Measurements from ENCODE around the gene BEAN1. TPM values are rescaled to one million over a fixed set of nuclear protein-coding genes. Genes with fewer than 3 reads are reported as not detected.

Gene BEAN1
- total RNA-seq, 1 experiment from 2014 or later, result 0.61 TPM

GRCh38 chr16:66471716-66472393 lies 44.8 kb downstream of the BEAN1 start:
- no peak overlapping the region for H3K9ac ChIP-seq (ENCODE audit: low read length)
- ATAC-seq (no peak), DNase-seq (ENCODE audit: low read depth, low spot score) (no peak)
- 0 out of 2 replicates have a peak, but pooled peaks cover 4% of the 10 kb centered on the region for H3K27me3 ChIP-seq (ENCODE audit: insufficient read depth, low read length)
- peaks cover 15 to 16% of the 10 kb centered on the region in 2 experiments for H3K4me1 ChIP-seq (ENCODE audit: control insufficient read depth in 1 of 2, insufficient read depth in 2 of 2, low read length in 2 of 2)
- no peaks in the 10 kb centered on the region for H3K9me2 ChIP-seq (ENCODE audit: insufficient read depth)
- no peaks in the 10 kb centered on the region for H4K20me1 ChIP-seq (ENCODE audit: insufficient read depth)
- H3K4me2 ChIP-seq (ENCODE audit: low read length), result no peak overlapping the region
- H3K4me3 ChIP-seq (replicated peaks in 1 of 2; ENCODE audit: low read depth in 1 of 2, low read length in 2 of 2), result no peak overlapping the region
- no peak overlapping the region for H2AFZ ChIP-seq (ENCODE audit: low read depth, low read length, poor library complexity, severe bottlenecking)
- H3K27ac ChIP-seq (ENCODE audit: low read depth, low read length), result no peak overlapping the region
- ChIA-PET RAD21 (ENCODE audit: low non-redundant PET in 1 of 2, low total read pairs in 2 of 2, uncharacterized antibody in 2 of 2, unreplicated experiment in 2 of 2) (interaction anchor here in 1 of 2 experiments (0.9 kb wide), 1 partner anchor 65 kb away, joined by 3 read pairs; no protein-coding TSS in a partner anchor), CTCF (no interaction called here), POLR2A (no interaction called here)
- H3K9me3 ChIP-seq (ENCODE audit: control insufficient read depth in 1 of 2, insufficient read depth in 1 of 2, low read depth in 1 of 2, low read length in 2 of 2), result no peaks in the 10 kb centered on the region
- intact Hi-C loops (cut with micrococcal nuclease), result no loop called here
- no peaks in the 10 kb centered on the region for H3K36me3 ChIP-seq (ENCODE audit: control insufficient read depth in 1 of 2, insufficient read depth in 2 of 2, low read length in 2 of 2)
- TF ChIP-seq RAD21 (IDR thresholded peaks at IDR 0.05; ENCODE audit: low read depth) (peak; percentile 32), EZH2phosphoT487 (IDR thresholded peaks at IDR 0.05; ENCODE audit: borderline replicate concordance) (no peak)
- no peaks in the 10 kb centered on the region for H3K79me2 ChIP-seq (ENCODE audit: insufficient read depth, low read length)
- BruUV-seq (replicated peaks), result no TSS peak

GRCh38 chr16:66473051-66473571 lies 46.0 kb downstream of the BEAN1 start:
- BruUV-seq (replicated peaks), result no TSS peak
- H3K9me2 ChIP-seq (ENCODE audit: insufficient read depth), result no peaks in the 10 kb centered on the region
- H3K4me3 ChIP-seq (replicated peaks in 1 of 2; ENCODE audit: low read depth in 1 of 2, low read length in 2 of 2), result no peak overlapping the region
- ChIA-PET RAD21 (ENCODE audit: low non-redundant PET in 1 of 2, low total read pairs in 2 of 2, uncharacterized antibody in 2 of 2, unreplicated experiment in 2 of 2) (no interaction called here), POLR2A (no interaction called here), CTCF (no interaction called here)
- 0 out of 2 replicates have a peak, but pooled peaks cover 4% of the 10 kb centered on the region for H3K27me3 ChIP-seq (ENCODE audit: insufficient read depth, low read length)
- H3K4me1 ChIP-seq (ENCODE audit: control insufficient read depth in 1 of 2, insufficient read depth in 2 of 2, low read length in 2 of 2), result peaks cover 15 to 16% of the 10 kb centered on the region in 2 experiments
- intact Hi-C loops (cut with micrococcal nuclease), result no loop called here
- H3K9ac ChIP-seq (ENCODE audit: low read length), result no peak overlapping the region
- H4K20me1 ChIP-seq (ENCODE audit: insufficient read depth), result no peaks in the 10 kb centered on the region
- H3K9me3 ChIP-seq (ENCODE audit: control insufficient read depth in 1 of 2, insufficient read depth in 1 of 2, low read depth in 1 of 2, low read length in 2 of 2), result no peaks in the 10 kb centered on the region
- no peaks in the 10 kb centered on the region for H3K36me3 ChIP-seq (ENCODE audit: control insufficient read depth in 1 of 2, insufficient read depth in 2 of 2, low read length in 2 of 2)
- H3K4me2 ChIP-seq (ENCODE audit: low read length), result no peak overlapping the region
- H3K79me2 ChIP-seq (ENCODE audit: insufficient read depth, low read length), result no peaks in the 10 kb centered on the region
- no peak overlapping the region for H2AFZ ChIP-seq (ENCODE audit: low read depth, low read length, poor library complexity, severe bottlenecking)
- ATAC-seq (no peak), DNase-seq (ENCODE audit: low read depth, low spot score) (no peak)
- TF ChIP-seq SP1 (IDR thresholded peaks at IDR 0.05; ENCODE audit: low read depth) (no peak), CEBPB (IDR thresholded peaks at IDR 0.05; ENCODE audit: low read depth) (no peak), YY1 (IDR thresholded peaks at IDR 0.05; ENCODE audit: extremely low read depth, insufficient replicate concordance, low read depth, low read length) (no peak), RAD21 (IDR thresholded peaks at IDR 0.05; ENCODE audit: low read depth) (no peak), ZFX (IDR thresholded peaks at IDR 0.05) (no peak), SIN3A (IDR thresholded peaks at IDR 0.05; ENCODE audit: low read depth) (no peak), REST (IDR thresholded peaks at IDR 0.05; ENCODE audit: low read depth) (no peak), POLR2AphosphoS5 (IDR thresholded peaks at IDR 0.05; ENCODE audit: low read depth, low read length) (no peak), JUND (IDR thresholded peaks at IDR 0.05) (no peak), MAX (IDR thresholded peaks at IDR 0.05) (no peak), SRF (IDR thresholded peaks at IDR 0.05; ENCODE audit: low read depth) (no peak), CBX3 (IDR thresholded peaks at IDR 0.05; ENCODE audit: low read depth) (no peak), FOSL1 (IDR thresholded peaks at IDR 0.05; ENCODE audit: low read depth) (no peak), ATF3 (IDR thresholded peaks at IDR 0.05) (no peak), EZH2 (IDR thresholded peaks at IDR 0.05) (no peak), TCF7L2 (IDR thresholded peaks at IDR 0.05; ENCODE audit: borderline replicate concordance, extremely low read depth, insufficient read depth, insufficient read length) (no peak)
- H3K27ac ChIP-seq (ENCODE audit: low read depth, low read length), result no peak overlapping the region

Data from HCT116 (cell line).